ENCODE measurements around the gene MS4A6A.
"Not testable (repeated sequence)": the region's sequence is repeated elsewhere in the genome, so short reads cannot be mapped to it uniquely, and the experiment has no call there.

Gene MS4A6A

DNA sequence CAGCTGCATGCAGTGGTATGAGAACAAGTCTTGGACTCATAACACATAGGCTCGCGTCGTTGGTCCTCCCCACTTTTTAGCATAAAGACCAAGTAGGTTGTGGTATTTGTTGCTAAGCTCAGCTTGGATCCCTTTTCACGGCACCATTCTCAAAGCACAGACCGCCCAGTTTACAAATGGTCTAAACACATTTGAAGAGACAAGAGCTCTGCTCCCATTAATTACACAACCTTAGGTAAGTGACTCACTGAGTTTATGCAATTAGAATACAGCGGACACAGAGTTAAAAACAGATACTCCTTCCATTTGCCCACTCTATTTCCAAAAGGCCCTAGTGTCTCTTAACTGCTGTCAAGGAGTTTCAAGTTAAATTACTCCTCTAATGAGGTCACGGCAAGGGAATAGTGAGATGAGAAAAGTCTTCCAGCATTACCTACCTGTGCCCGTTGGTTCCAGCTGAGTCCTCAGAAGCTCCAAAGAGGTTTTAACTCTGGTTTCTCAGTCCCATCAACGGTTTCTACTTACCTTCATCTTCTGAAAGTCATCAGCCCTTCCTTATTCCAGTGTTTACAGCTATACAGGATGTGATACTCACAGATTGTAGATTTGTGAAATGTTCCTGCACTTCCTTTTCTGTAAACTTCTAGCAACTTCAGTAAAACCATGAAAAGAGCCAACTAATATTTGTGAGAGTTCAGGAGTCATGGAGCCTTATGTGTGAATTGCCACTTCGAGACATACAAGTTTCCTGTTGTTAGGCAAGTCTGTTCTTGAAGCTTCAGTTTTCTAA, at the start of gene MS4A6A:
MS4A6A (minus strand) TSS at position 543 of the 790 bp plus-strand sequence. CDS start 1,356 bp downstream, outside the sequence.
- DNase-seq (ENCODE audit: low read depth) = no peak

- DNase-seq (ENCODE audit: low read depth) = no peak
Observed at GRCh38 chr11:60230681-60231080, 47.8 kb upstream of the MS4A6A start.

DNA sequence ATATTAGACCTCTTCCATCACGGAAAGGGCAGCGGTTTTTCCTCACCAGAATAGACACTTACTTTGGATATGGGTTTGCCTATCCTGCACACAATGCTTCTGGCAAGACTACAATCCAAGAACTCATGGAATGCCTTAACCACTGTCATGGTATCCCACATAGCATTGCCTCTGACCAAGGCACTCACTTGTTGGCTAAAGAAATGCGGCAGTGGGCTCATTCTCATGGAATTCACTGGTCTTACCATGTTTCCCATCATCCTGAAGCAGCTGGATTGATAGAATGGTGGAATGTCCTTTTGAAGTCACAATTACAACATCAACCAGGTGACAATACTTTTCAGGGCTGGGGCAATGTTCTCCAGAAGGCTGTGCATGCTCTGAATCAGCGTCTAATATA, 39.3 kb upstream of the MS4A6A start:
- DNase-seq (ENCODE audit: low read depth) = no peak

GRCh38 chr11:60221692-60222091, 38.8 kb upstream of the MS4A6A start:
- DNase-seq (ENCODE audit: low read depth) = no peak

- DNase-seq (ENCODE audit: low read depth) = no peak
Observed at GRCh38 chr11:60221181-60221580, 38.3 kb upstream of the MS4A6A start.

- DNase-seq (ENCODE audit: low read depth) = no peak
Observed at GRCh38 chr11:60214386-60214785, 31.5 kb upstream of the MS4A6A start.

- DNase-seq (ENCODE audit: low read depth) = no peak
Observed at GRCh38 chr11:60211206-60211605, 28.3 kb upstream of the MS4A6A start.

DNA sequence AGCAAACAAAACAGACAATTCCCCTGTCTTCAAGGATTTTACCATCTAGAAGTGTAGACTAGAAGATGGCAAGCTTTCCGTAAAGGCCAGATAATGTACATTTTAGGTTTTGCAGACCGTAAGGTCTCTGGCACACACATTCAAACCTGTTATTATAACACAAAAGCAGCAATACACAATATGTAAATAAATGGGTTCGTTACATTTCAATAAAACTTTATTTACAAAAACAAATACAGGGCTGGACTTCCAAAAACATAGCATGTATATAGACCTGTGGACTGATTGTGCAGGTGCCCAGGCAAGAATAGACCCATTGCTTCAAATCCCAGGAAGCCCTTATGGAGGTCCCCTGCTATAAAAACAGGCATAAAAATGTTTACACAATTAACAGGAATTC, 27.1 kb upstream of the MS4A6A start:
- DNase-seq (ENCODE audit: low read depth) = no peak

DNA sequence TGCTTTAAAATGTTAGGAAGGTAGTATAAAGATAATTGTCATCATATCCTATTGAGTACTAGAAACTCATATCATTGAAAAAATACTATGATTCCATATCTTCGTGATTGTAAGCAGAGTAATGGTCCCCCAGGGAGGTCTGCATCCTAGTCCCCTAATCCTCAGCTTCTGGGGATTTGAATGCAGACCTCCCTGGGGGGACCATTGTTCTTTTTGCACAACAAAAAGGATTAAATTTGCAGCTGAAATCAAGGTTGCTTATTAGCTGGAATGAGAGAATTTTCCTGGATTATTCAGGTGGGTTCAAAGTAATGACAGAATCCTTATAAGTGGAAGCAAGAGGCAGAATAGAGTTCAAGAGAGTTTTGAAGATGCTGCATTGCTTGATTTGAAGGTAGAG, 26.1 kb upstream of the MS4A6A start:
- DNase-seq (ENCODE audit: low read depth) = no peak

DNA sequence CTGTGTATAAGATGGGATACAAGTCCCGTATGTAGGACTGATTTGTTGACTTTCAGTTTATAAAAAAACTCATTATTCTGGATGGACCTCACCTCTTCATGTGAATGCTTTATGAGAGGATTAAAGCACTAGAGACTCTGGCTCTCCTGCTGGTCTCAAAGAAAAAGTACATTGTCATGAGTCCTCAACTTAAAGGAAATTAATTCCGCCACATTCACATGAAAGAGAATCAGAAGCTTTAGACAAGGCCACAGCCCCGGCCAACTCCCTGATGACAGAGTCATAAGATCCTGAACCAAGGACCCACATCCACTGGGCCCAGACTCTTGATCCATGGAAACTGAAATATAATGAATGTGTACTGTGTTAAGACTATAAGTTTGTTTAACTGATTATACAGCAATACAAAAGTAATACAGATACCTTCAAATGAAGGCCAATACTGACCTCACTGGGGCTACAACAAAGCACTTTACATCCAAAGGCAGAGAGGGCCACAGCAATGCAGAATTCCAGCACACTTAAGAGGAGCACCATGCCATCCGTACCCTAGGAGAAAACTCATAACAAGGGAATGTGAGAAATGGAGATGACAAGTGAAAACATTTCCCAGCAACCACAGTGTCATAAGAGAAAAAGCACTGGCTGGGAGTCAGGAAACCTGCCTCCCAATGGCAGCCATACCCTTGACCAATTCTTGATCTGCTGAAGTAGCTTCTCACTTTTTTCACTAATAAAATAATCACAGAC, 25.4 kb upstream of the MS4A6A start:
- DNase-seq (ENCODE audit: low read depth) = no peak

- DNase-seq (ENCODE audit: low read depth) = no peak
Observed at GRCh38 chr11:60206616-60207015, 23.7 kb upstream of the MS4A6A start.

GRCh38 chr11:60204922-60205321, 22.0 kb upstream of the MS4A6A start:
- no peak for DNase-seq (ENCODE audit: low read depth)

GRCh38 chr11:60201334-60201733, 18.5 kb upstream of the MS4A6A start:
- DNase-seq (ENCODE audit: low read depth) = not testable (repeated sequence)

DNA sequence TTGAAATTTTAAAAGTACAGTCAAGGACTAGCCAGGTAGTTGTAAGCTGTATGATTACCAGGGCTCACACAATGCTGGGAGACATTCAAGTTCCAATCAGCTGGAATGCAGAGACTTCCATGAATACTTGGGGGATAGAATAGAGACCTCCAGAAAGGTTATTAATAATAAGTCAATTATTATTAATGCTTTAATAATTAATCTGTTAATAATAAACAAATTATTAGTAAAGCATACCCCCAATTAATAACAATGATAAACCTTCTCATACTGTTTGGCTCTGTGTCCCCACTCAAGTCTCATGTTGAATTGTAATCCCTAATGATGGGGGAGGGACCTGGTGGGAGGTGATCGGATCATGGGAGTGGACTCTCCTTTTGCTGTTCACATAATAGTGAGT, 14.6 kb upstream of the MS4A6A start:
- DNase-seq (ENCODE audit: low read depth) = no peak

DNA sequence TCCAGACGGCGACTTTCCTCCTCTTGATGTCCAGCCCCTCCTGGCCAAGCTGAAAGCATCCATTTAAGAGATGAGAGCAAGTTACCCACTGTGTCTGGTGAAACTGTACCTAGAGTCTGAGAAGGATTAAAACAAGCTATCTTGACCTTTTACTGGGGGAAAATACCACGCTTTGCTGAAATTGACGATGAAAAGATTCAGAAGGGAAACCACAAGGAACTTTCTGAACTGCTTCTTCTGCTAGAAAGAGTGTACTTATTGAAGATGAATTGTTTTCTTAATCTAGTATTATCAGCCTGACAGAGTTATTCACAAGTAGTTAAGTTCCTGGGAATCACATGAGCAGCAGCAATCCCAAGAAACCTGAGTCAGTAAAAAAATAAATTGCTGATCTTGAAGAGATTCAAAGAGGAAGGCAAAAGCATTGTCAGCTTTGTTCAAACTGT, 13.1 kb upstream of the MS4A6A start:
- no peak for DNase-seq (ENCODE audit: low read depth)

- no peak for DNase-seq (ENCODE audit: low read depth)
Observed at GRCh38 chr11:60194511-60194910, 11.6 kb upstream of the MS4A6A start.

DNA sequence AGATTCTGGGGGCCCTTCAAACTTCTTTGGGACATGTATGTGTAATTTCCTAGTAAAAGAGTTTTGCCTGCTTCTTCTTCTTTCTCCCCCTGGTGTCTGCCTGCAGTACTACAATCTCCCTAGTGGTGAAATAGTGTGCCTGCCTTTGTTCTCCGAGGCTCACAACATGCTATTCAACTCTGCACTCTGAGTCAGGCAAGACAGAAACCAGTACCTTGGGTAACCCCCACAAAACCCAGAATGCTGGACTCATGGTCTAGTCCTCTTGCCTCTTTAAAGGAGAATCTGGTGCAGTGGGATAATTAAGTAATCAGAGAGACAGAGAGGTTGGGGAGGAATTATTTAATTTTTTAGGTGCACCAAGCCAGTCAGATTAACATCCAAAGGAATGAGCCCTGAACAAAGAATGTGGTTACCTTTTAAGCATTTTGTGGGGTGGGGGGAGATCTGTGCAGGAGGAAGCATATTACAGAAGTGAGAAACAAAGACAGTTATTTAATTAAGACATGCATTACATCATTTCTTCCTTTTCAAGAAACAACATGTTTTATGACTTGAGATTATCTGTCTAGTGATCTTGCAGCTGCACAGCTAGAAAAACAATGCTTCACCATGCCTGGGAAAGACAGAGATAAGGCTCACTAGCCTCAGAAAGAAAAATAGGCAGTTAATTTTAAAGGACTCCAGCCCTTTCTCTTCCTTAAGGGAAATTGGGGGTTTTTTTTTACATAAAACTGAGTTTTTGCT, 11.0 kb upstream of the MS4A6A start:
- DNase-seq (ENCODE audit: low read depth) = peak; percentile 28

DNA sequence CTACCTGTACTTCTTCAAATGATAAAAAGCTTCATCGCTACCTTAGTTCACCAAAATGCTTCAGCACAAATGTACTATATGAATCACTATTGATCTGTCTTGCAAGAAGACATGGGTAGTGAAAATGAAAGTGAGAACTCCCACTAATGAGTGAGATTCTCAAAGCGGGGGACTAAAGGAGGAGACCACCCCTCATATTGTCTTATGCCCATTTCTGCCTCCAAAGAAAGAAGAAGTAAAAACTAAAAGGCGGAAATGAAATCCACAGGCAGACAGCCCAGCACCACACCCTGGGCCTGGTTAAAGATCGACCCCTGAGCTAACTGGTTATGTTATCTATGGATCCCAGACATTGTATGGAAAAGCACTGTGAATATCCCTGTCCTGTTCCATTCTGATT, 9.7 kb upstream of the MS4A6A start:
- DNase-seq (ENCODE audit: low read depth) = not testable (repeated sequence)

DNA sequence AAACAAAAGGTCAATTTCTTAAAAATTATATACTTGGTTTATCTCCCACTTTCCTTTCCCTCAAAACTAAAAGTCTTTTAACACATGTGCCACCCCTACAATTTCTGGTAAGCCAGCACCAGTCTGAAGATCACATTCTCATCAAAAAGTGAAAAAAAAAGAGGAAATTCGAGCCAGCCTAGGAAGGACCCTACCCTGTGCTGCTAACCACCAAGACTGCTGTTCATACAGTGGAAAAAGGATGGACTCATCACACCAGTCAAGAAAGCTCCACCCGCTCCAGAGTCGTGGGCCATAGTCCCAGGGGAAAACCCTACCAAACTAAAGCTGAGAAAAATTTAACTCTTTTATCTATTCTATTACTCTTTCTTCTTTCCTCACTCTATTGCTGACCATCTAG, 5.6 kb upstream of the MS4A6A start:
- DNase-seq (ENCODE audit: low read depth) = not testable (repeated sequence)

DNA sequence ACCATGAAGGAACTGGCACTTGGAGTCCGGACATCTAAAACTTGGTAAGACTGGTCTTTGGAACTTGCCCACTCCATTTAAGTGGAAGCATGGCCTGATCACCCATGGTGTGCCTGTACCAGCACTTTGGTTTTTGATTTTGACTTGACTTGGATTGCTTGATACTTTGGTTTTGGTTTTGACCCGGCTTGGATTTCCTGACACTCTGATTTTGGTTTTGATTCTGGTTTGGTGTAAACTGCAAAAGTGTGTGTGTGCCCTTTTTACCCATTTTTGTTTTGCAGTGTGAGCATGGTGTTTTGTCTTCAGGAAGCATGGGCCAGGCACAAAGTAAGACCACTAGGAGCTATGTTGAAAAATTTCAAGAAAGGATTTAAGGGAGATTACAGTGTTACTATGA, 3.2 kb upstream of the MS4A6A start:
- DNase-seq (ENCODE audit: low read depth) = not testable (repeated sequence)

DNA sequence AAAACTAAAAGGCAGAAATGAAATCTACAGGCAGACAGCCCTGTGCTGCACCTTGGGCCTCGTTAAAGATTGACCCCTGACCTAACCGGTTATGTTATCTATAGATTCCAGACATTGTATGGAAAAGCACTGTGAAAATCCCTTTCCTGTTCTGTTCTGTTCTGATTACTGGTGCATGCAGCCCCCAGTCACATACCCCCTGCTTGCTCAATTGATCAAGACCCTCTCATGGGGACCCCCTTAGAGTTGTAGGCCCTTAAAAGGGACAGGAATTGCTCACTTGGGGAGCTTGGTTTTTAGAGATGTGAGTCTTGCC, 2.6 kb upstream of the MS4A6A start:
- DNase-seq (ENCODE audit: low read depth) = not testable (repeated sequence)

DNA sequence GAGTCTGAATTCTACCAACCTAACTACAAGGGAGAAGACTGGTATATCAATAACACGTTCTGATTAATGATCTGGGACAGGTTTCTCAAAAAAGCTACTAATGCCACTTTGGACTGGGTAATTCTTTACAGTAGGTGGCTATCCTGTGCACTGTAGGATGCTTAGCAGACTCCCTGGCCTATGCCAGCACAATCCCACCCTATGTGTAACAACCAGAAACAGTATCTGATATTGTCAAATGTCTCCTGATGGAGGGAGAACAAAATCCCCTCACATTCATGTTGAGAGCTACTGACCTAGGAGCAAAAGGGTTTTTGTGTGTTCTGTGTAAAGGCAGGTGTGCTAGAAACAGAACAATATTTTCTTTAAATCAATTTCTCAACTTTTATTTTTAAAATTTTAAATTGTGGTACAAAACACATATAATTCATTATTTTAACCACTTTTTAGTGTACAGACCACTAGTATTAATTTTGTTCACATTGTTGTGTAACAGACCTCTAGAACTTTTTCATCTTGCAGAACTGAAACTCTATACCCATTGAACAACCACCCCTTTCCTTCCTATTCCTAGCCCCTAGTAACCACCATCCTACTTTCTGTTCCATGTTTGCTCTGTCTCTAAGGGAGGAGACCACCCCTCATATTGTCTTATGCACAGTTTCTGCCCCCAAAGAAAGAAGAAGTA, 2.1 kb upstream of the MS4A6A start:
- no peak for DNase-seq (ENCODE audit: low read depth)
